Measurements from ENCODE around the gene NAV2.

NAV2 gene

GRCh38 chr11:19687392-19687791 is 25.2 kb upstream of the NAV2 start:
- TF ChIP-seq, protein P1, sequence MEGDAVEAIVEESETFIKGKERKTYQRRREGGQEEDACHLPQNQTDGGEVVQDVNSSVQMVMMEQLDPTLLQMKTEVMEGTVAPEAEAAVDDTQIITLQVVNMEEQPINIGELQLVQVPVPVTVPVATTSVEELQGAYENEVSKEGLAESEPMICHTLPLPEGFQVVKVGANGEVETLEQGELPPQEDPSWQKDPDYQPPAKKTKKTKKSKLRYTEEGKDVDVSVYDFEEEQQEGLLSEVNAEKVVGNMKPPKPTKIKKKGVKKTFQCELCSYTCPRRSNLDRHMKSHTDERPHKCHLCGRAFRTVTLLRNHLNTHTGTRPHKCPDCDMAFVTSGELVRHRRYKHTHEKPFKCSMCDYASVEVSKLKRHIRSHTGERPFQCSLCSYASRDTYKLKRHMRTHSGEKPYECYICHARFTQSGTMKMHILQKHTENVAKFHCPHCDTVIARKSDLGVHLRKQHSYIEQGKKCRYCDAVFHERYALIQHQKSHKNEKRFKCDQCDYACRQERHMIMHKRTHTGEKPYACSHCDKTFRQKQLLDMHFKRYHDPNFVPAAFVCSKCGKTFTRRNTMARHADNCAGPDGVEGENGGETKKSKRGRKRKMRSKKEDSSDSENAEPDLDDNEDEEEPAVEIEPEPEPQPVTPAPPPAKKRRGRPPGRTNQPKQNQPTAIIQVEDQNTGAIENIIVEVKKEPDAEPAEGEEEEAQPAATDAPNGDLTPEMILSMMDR (conservative IDR thresholded peaks at IDR 0.05; ENCODE audit: low read length): no peak
- H3K4me3 ChIP-seq (ENCODE audit: low read length): no peak overlapping the region
- no peak for DNase-seq (ENCODE audit: low read depth)

DNA sequence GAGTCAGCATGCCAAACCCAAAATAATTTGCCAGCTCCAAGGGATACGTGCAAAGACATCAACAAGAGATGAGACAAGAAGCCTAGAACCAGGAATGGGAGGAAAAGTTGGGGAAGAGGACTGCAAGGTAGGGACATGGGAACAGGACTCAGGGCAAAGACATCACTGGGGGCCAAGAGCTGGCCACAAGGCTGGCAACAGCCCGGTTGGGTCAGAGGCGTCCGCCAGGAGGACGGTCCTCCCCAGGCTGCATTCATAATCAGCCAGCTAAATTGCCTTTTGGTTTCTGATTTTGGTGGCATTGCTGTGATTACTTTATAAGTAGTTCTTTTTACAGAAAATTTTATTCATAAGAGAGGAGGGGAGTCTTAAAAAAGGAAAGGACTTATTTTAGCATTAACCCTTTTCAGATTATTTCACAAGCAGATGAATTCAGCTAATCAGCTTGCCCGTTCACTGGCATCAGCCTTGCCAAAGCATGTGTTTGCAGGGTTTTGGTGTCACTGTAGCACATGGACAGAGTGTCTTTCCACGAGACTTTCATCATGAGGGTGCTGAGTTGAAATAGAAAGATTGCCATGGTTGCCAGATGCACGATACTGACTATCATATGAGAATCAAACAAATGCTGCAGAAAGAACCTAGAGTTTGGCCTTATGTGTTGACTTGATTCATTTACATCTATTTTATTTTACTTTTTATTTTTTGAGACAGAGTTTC is 23.2 kb upstream of the NAV2 start:
- TF ChIP-seq, protein P1 (conservative IDR thresholded peaks at IDR 0.05; ENCODE audit: low read length): no peak
- no peak for DNase-seq (ENCODE audit: low read depth)
- H3K4me3 ChIP-seq (ENCODE audit: low read length): no peak overlapping the region

GRCh38 chr11:19690885-19691284 is 21.8 kb upstream of the NAV2 start:
- TF ChIP-seq, protein P1 (conservative IDR thresholded peaks at IDR 0.05; ENCODE audit: low read length): no peak
- H3K4me3 ChIP-seq (ENCODE audit: low read length): no peak overlapping the region
- no peak for DNase-seq (ENCODE audit: low read depth)

GRCh38 chr11:19691815-19692500 is 20.7 kb upstream of the NAV2 start:
- H3K4me3 ChIP-seq (ENCODE audit: low read length): no peak overlapping the region
- peak; percentile 26 for DNase-seq (ENCODE audit: low read depth)
- TF ChIP-seq, protein P1 (conservative IDR thresholded peaks at IDR 0.05; ENCODE audit: low read length): no peak

DNA sequence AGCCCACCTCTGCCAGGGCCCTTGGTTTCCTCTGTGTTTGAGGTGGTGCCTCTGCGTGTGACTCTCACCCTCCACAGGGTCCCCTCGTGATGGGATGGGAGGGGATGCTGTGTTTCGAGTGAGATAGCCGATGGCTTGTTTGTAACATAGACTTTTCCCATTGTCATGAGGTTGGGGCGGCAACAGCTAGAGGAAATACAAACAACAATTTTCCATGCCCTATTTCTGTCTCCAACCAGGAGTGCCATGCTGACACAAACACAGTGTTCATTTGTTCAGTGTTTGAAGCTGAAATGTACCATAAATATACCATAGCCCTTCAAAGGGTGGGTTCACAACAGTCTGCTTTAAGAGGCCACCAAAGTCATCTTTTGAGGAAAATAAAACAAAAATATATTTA is 19.5 kb upstream of the NAV2 start:
- TF ChIP-seq, protein P1 (conservative IDR thresholded peaks at IDR 0.05; ENCODE audit: low read length): no peak

GRCh38 chr11:19694796-19695345 is 17.8 kb upstream of the NAV2 start:
- H3K4me3 ChIP-seq (ENCODE audit: low read length): no peak overlapping the region
- TF ChIP-seq, protein P1 (conservative IDR thresholded peaks at IDR 0.05; ENCODE audit: low read length): no peak
- DNase-seq (ENCODE audit: low read depth): no peak

More for the DNA sequence above, 19.5 kb upstream of the NAV2 start:
- DNase-seq (ENCODE audit: low read depth): no peak
- no peak overlapping the region for H3K4me3 ChIP-seq (ENCODE audit: low read length)
